ENCODE measurements around the gene UBASH3A.
"Not testable (repeated sequence)": the region's sequence is repeated elsewhere in the genome, so short reads cannot be mapped to it uniquely, and the experiment has no call there.

UBASH3A gene

GRCh38 chr21:42469272-42469671 lies 65.6 kb downstream of the UBASH3A start:
- DNase-seq, result no peak

DNA sequence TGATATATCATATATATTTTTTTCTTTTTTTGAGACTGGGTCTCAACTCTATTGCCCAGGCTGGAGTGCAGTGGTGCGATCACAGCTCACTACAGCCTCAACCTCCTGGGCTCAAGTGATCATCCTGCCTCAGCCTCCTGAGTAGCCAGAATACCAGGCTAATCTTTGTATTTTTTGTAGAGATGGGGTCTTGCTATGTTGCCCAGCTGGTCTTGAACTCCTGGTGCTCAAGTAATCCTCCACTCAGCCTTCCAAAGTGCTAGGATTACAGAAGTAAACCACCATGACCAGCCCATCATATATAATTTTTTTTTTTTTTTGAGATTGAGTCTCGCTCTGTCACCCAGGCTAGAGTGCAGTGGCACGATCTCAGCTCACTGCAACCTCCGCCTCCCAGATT lies 66.0 kb downstream of the UBASH3A start:
- not testable (repeated sequence) for DNase-seq

- no peak for DNase-seq
Measured at GRCh38 chr21:42471206-42471605, 67.5 kb downstream of the UBASH3A start.

DNA sequence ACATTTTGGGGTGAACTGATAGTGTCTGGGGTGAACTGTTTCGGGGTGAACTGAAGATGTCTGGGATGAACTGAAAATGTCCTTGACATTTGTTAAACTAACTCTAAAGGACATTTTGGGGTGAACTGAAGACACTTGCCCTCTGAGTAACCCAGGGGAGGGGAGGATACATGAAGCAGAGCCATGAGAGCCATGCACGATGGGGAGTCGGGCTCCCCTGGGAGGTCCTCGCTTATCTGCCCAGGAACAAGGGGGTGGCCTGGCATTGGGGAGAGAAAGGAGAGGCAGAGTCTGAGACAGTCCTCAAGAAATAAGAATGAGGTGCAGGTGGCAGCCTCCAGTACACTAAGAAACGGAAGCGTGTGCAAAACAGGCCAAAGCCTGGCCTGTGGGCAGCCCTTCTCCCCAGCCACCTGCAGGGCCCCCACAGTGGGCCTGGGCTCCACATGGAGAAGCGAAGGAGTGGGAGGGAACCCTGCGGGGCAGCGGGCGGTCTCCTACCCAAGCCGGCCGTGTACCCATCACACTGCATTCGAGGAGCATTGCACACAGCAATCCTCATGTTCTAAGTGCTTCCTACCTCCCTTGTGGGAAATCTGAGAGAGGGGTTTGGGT lies 68.1 kb downstream of the UBASH3A start:
- DNase-seq, result no peak

DNA sequence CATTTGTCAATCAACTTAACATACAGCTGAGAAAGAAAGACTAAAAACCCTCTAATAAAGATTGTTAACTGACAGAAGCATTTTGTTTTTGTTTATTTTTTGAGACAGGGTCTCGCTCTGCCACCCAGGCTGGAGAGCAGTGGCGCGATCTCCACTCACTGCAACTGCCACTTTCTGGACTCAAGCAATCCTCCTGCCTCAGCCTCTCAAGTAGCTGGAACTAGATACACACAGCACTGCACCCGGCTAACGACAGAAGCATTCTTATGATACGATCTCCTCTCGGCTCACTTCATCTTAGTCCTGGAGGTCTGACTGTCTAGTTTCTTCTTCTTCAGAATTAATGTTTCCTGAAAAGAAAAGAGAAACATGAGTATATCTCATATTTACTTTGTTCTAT lies 68.8 kb downstream of the UBASH3A start:
- DNase-seq, result no peak

DNA sequence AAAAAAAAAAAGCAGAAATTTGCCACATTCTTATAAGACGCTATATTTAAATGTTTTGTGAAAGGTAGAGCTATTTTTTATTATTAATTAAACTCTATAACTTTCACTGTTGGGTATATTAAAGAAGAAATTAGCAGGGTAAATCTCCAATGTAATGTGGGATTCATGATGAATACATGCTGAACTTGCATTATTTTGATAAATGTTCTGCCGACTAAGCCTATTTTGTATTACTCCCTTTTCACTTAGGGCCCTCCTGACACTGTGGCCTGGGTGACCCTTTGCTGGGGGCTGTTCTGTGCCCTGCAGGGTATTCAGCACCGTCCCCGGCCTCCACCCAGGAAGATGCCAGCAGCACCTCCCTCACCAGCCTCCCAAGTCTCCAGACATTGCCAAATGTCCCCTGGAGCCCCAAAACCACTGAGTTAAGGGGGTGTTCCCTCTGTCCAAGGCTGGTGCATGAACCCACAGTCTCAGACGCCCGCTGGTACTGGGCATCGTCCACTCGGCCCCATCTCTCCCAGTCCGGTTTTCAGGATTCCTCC lies 69.9 kb downstream of the UBASH3A start:
- no peak for DNase-seq

DNA sequence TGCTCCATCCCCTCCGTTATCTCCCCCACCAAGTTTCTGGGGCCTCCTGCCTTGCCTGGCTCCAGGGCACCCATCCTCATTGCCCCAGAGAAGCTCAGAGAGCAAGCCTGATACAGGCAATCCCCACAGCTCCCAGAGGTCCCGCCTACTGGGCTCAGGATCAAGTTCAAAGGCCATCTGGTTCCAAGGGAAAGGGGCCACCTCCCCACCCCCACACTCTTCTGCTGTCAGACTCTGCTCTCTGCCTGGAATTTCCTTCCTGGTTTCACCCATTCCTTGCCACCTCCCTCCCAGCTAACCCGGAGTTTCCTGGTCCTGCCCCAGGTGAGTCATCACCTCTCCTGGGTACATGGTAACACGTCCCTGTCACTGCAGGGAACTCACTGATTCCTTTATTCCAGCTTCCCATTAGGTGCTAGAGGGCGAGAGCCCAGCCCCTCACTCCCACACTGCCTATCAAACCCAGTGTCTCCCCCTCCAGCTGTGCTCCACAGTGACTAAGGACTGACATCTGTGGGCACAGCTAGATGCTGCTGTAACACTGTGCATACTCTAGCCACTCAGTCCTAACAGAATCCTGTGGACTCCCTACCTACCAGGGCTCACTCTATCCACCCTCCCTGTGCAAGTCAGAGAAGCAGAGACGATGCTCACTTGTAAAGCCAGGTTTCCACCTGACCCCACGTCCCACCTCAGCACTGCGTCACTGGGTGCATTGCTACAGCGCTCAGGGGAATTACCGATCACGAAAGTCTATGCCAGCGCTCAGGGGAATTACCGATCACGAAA lies 70.5 kb downstream of the UBASH3A start:
- DNase-seq, result no peak

GRCh38 chr21:42475036-42475435 lies 71.3 kb downstream of the UBASH3A start:
- DNase-seq, result no peak

GRCh38 chr21:42475526-42476387 lies 72.1 kb downstream of the UBASH3A start:
- DNase-seq, result no peak

DNA sequence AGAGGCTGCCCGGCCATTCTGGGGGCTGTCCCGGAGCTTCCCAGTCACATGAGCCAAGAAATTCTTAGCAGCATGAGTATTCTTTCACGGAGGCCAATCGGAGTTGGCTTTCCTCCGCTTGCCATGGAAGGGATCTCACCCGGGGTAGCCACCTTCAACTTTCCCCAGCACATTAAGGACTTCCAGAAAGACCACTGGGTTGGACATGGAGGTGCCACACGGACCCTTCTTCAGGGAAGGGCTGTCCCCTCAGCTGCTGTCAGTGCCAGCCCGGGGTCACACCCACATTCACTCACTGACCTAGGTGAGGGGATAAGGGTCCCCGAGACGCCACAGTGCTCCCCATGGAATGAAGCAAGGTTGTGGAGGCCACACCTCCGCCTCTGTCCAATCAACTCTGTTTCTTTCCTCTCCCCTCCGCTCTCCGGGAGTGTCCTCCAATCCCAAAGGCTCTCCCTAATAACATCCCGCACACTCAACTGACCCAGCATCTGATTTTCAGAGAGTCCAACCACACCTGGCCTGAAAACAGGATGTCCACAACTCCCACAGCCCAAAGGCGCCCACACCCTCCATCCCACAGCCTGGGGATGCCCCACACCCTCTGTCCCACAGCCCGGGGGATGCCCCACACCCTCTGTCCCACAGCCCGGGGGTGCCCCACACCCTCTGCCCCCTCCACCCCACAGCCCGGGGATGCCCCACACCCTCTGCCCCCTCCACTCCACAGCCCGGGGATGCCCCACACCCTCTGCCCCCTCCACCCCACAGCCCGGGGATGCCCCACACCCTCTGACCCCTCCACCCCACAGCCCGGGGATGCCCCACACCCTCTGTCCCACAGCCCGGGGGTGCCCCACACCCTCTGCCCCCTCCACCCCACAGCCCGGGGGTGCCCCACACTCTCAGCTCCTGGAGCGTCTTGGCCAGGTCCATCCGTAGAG lies 73.0 kb downstream of the UBASH3A start:
- no peak for DNase-seq

DNA sequence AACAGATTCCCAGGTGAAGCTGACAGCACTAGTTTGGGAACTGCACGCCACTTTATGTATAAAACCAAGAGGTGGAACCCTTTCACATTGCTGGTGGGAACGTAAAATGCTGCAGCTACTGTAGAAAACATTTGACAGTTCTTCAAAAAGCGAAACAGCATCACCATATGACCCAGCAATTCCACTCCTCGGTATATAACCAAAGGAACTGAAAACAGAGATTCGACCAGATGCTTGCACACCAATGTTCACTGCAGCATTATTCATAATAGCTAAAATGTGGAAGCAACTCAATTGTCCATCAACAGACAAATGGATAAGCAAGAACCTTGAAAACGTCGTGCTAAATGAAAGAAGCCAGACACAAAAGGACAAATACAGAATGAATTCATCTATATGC lies 74.8 kb downstream of the UBASH3A start:
- DNase-seq, result no peak

- DNase-seq, result no peak
Measured at GRCh38 chr21:42479582-42479981, 75.9 kb downstream of the UBASH3A start.

DNA sequence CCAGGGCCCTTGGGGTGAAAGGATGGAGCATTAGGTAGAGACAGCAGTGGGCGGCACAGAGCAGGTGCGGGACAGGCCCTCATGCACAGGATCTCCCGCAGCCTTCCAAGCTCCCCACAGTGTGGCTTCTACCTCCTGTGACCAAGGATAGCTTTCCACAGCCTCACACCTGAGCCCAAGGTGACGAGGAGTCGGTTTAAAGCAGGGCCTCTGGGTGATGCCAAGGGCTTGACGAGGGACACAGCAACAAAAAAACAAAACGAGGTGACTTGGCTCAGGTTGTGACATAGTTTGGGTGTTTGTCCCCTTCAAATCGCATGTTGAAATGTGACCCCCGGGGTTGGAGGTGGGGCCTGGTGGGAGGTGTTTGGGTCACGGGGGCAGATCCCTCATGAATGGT lies 77.0 kb downstream of the UBASH3A start:
- DNase-seq, result no peak

DNA sequence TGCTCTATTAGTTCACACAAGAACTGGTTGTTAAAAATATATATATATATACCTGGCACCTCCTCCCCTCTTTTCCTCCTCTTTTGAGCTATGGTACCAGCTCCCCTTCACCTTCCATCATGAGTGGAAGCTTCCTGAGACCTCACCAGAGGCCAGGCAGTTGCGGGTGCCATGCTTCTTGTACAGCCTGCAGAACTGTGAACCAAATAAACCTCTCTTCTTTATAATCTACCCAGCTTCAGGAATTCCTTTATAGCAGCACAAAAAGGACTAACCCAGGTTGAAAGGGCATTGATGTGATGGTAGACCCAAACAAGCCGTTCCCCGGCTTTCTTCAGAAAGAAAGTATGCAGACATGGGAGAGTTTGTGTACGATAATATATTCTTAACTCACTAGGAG lies 77.5 kb downstream of the UBASH3A start:
- DNase-seq, result no peak

DNA sequence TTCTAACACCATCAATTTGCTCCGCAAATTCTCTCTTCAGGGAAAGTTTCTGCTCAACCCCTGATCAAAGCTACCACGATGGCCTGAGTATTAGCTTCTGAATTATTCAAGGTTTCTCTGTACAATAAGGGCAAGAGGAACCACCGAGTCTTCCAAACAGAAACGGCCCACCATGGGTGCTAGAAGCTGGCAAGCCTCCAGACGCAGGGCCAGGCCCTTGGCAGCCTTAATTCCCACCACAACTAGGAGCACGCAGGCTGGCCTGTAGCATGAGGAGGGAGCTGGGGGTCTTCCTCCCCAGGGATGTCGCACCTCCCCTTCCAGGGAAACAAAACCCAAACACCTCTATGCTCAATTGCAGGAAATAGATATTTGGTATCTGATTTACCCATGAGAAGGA lies 81.3 kb downstream of the UBASH3A start:
- no peak for DNase-seq

GRCh38 chr21:42486072-42486471 lies 82.4 kb downstream of the UBASH3A start:
- no peak for DNase-seq

DNA sequence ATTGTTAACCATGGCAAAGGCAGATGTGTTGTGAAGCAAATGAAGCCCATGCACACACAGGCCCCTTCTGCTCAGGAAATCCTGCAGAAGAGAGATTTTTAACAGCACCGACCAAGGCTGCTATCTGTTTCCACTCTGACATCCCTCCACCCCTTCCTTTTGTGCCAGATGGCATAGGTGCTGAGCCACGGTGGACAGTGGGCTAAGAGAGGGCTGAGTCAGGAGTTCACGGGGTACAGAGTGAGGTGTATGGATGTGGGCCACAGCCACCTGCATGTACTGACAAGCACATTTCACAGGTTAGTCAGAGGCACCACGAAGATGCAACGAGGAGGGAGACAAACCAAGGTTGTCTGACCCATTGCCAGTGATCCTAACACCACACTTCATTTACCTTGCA lies 82.8 kb downstream of the UBASH3A start:
- no peak for DNase-seq

DNA sequence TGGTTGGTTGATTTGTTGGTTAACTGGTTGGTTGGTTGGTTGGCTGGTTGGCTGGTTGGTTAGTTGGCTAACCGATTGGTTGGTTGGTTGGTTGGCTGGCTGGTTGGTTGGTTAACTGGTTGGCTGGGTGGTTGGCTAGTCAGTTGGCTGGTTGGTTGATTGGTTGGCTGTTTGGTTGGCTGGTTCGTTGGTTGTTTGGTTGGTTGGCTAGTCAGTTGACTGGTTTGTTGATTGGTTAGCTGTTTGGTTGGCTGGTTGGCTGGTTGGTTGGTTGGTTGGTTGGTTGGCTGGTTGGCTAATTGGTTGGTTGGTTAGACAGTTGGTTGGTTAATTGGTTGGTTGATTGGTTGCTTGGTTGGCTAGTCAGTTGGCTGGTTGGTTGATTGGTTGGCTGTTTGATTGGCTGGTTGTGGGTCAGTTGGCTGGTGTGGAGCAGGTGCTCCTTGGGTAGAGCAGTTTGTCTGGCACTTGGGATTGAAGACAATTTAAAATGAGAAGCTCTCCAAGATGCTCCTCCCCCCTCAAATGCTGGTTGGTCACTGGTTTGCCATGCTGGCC lies 85.4 kb downstream of the UBASH3A start:
- DNase-seq, result no peak

DNA sequence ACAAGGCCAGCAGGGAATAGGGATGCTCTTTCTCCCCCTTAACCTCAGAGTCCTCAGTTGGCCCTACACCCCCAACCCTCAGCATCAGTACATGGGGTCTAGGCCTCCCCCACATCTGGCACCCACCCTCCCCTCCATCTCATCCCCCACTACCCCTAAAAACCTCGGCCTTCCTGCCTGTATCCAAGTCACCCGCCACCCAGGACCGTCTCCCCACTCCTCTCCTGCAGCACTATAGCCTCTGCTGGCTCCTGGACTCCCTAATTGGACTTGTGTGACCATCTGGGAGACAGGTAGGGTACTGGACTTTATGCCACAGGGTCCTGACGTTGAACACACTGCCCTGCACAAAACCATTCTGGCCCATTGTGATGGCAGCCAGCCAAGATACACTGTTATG lies 86.3 kb downstream of the UBASH3A start:
- no peak for DNase-seq

DNA sequence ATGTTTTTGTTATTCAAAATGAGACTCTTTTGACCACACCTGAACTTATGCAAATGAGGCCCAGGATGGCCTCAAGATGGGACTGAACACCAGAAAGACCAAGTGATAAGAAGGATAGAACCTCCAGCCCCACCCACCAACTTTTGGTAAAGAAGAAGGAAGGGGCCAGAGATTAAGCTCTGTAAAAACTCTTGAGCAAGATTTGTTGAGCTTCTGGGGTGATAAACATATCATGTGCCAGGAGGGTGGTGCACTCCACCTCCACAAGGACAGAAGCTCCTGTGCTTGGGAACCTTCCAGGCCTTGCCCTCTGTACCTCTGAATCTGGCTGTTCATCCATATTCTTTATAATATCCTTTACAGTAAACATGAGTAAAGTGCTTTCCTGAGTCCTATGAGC lies 87.0 kb downstream of the UBASH3A start:
- no peak for DNase-seq

GRCh38 chr21:42491328-42491727 lies 87.6 kb downstream of the UBASH3A start:
- DNase-seq, result no peak

- DNase-seq, result no peak
Measured at GRCh38 chr21:42492201-42492600, 88.5 kb downstream of the UBASH3A start.
